ENCODE data around the gene PNPLA2. TPM values are rescaled to one million over a fixed set of nuclear protein-coding genes. Genes with fewer than 3 reads are reported as not detected.

PNPLA2 gene
- total RNA-seq, 4 donors from 2014 or later, result 58.9 to 93.3 (median 91.7) TPM

- peak; percentile 31 to 51 for ATAC-seq
- DNase-seq, result peak in 1 of 2 donors; percentile 46
- Histone ChIP-seq H3K27ac (peak overlapping the region; percentile 84 to 97 (median 88)), H3K36me3 (peaks cover 0 to 26% of the 10 kb centered on the region in 2 donors), H3K27me3 (peaks cover 13 to 25% (median 20%) of the 10 kb centered on the region in 3 donors), H3K4me3 (peak overlapping the region; percentile 63 to 81 (median 68)), H3K9me3 (no peaks in the 10 kb centered on the region), H3K4me1 (peaks cover 20 to 35% of the 10 kb centered on the region in 2 donors)
- TF ChIP-seq CTCF (IDR thresholded peaks at IDR 0.05 in 4 of 5, conservative IDR thresholded peaks at IDR 0.05 in 1 of 5), result no peak
- peak; percentile 34 to 48 for TF ChIP-seq POLR2A (IDR thresholded peaks at IDR 0.05)
- in situ Hi-C loops (cut with MboI; ENCODE audit: low sequenced_read_pairs in 4 of 4) (no loop called here), intact Hi-C loops (cut with DNase I; ENCODE audit: low total_unique reads) (loop anchor here (1.0 kb wide), 1 partner anchor 8 kb away; no protein-coding TSS in a partner anchor)
These were observed 14.5 kb downstream of the PNPLA2 start for GRCh38 chr11:833114-833791.

GRCh38 chr11:833849-834311 lies 15.2 kb downstream of the PNPLA2 start:
- Histone ChIP-seq H3K27me3 (peaks cover 13 to 19% (median 14%) of the 10 kb centered on the region in 3 donors), H3K36me3 (peaks cover 0 to 32% of the 10 kb centered on the region in 2 donors), H3K9me3 (no peaks in the 10 kb centered on the region), H3K27ac (peak overlapping the region; percentile 84 to 97 (median 88)), H3K4me3 (peak overlapping the region; percentile 63 to 81 (median 68)), H3K4me1 (peaks cover 19 to 33% of the 10 kb centered on the region in 2 donors)
- intact Hi-C loops (cut with DNase I; ENCODE audit: low total_unique reads) (loop anchor here (1.0 kb wide), 1 partner anchor 7 kb away; no protein-coding TSS in a partner anchor), in situ Hi-C loops (cut with MboI; ENCODE audit: low sequenced_read_pairs in 4 of 4) (no loop called here)
- no peak for TF ChIP-seq POLR2A (IDR thresholded peaks at IDR 0.05)
- no peak for TF ChIP-seq CTCF (IDR thresholded peaks at IDR 0.05 in 4 of 5, conservative IDR thresholded peaks at IDR 0.05 in 1 of 5)
- ATAC-seq (peak in 1 of 2 donors; percentile 5), DNase-seq (peak in 1 of 2 donors; percentile 68)

- Histone ChIP-seq H3K27me3 (peaks cover 7 to 12% (median 8%) of the 10 kb centered on the region in 3 donors), H3K4me3 (peak overlapping the region; percentile 29 to 81 (median 68)), H3K36me3 (peaks cover 0 to 40% of the 10 kb centered on the region in 2 donors), H3K27ac (peak overlapping the region; percentile 84 to 97 (median 88)), H3K4me1 (peaks cover 19 to 30% of the 10 kb centered on the region in 2 donors), H3K9me3 (no peaks in the 10 kb centered on the region)
- peak in 1 of 2 donors; percentile 87 for DNase-seq
- peak; percentile 37 to 52 for TF ChIP-seq POLR2A (IDR thresholded peaks at IDR 0.05)
- TF ChIP-seq CTCF (IDR thresholded peaks at IDR 0.05 in 4 of 5, conservative IDR thresholded peaks at IDR 0.05 in 1 of 5), result peak in 1 of 5 experiments; percentile 8
- intact Hi-C loops (cut with DNase I; ENCODE audit: low total_unique reads), result no loop called here
- in situ Hi-C loops (cut with MboI; ENCODE audit: low sequenced_read_pairs in 4 of 4), result no loop called here
- ATAC-seq, result peak in 1 of 2 donors; percentile 50
These were observed 15.9 kb downstream of the PNPLA2 start for GRCh38 chr11:834371-835316.

- TF ChIP-seq POLR2A (IDR thresholded peaks at IDR 0.05), result no peak
- no peak for TF ChIP-seq CTCF (IDR thresholded peaks at IDR 0.05 in 4 of 5, conservative IDR thresholded peaks at IDR 0.05 in 1 of 5)
- intact Hi-C loops (cut with DNase I; ENCODE audit: low total_unique reads) (no loop called here), in situ Hi-C loops (cut with MboI; ENCODE audit: low sequenced_read_pairs in 4 of 4) (no loop called here)
- peaks cover 0 to 45% of the 10 kb centered on the region in 2 donors for H3K36me3 ChIP-seq
- DNase-seq (no peak), ATAC-seq (no peak)
- no peaks in the 10 kb centered on the region for H3K9me3 ChIP-seq
- peak overlapping the region in 3 of 4 donors; percentile 85 to 97 (median 92) for H3K27ac ChIP-seq
- peaks cover 0 to 1% (median 0%) of the 10 kb centered on the region in 3 donors for H3K27me3 ChIP-seq
- H3K4me3 ChIP-seq, result no peak overlapping the region
- H3K4me1 ChIP-seq, result peaks cover 29 to 39% of the 10 kb centered on the region in 2 donors
These were observed 17.6 kb downstream of the PNPLA2 start for GRCh38 chr11:836274-836673.

All from gastrocnemius medialis (tissue), 4 donors.